Mesenchymal stem cell (in vitro differentiated cells and primary cell): ENCODE measurements around the gene KCNQ5.

Experiments used
- DNase-seq: peaks from one replicate; pipeline ENCODE4 v3.0.0-alpha.2; 2013
- H2AFZ ChIP-seq: one replicate; pipeline ENCODE4 v1.6.1; 2013; ENCODE audit warnings: low read depth, mild to moderate bottlenecking, control low read depth, inconsistent platforms, low read length, moderate library complexity
- H2AK5ac ChIP-seq: 2 replicates; pipeline ENCODE4 v1.6.1; 2013; ENCODE audit warnings: low read length, moderate library complexity, mild to moderate bottlenecking, inconsistent platforms; ENCODE audit not compliant: severe bottlenecking
- H2BK120ac ChIP-seq: one replicate; pipeline ENCODE4 v1.6.1; 2013; ENCODE audit warnings: low read depth, mild to moderate bottlenecking, inconsistent platforms, low read length, moderate library complexity
- H2BK12ac ChIP-seq, 2 experiments: one replicate each; pipeline ENCODE4 v1.6.1; 2013; ENCODE audit warnings: inconsistent platforms in 2 of 2, low read length in 2 of 2, mild to moderate bottlenecking in 2 of 2, moderate library complexity in 2 of 2, control low read depth in 1 of 2
- H2BK15ac ChIP-seq: one replicate; pipeline ENCODE4 v1.6.1; 2013; ENCODE audit warnings: mild to moderate bottlenecking, low read depth, inconsistent platforms; ENCODE audit not compliant: poor library complexity, severe bottlenecking
- H2BK5ac ChIP-seq: 2 replicates; pipeline ENCODE4 v1.6.1; 2013; ENCODE audit warnings: low read depth, mild to moderate bottlenecking, low read length, control low read depth, inconsistent platforms; ENCODE audit not compliant: poor library complexity, severe bottlenecking
- H3K14ac ChIP-seq, 2 experiments: one replicate each; pipeline ENCODE4 v1.6.1; 2013; ENCODE audit warnings: inconsistent platforms in 2 of 2, low read length in 2 of 2, control low read depth in 1 of 2, mild to moderate bottlenecking in 1 of 2, moderate library complexity in 1 of 2
- H3K18ac ChIP-seq, 2 experiments: one replicate each; pipeline ENCODE4 v1.6.1; 2013; ENCODE audit warnings: inconsistent platforms in 2 of 2, low read length in 2 of 2, control low read depth in 1 of 2, low read depth in 1 of 2, mild to moderate bottlenecking in 1 of 2
- H3K23ac ChIP-seq, 2 experiments: one replicate each; pipeline ENCODE4 v1.6.1; 2013; ENCODE audit warnings: inconsistent platforms in 2 of 2, low read length in 2 of 2, mild to moderate bottlenecking in 2 of 2, moderate library complexity in 2 of 2, control low read depth in 1 of 2
- H3K27ac ChIP-seq: 2 replicates; pipeline ENCODE4 v1.5.1; 2013; ENCODE audit warnings: mild to moderate bottlenecking, moderate library complexity, low read length, control low read depth, inconsistent platforms; ENCODE audit not compliant: poor library complexity, severe bottlenecking
- H3K27me3 ChIP-seq, 2 experiments: 2 replicates each; pipeline versions ENCODE4 v1.6.1 to v1.7.0; 2013; ENCODE audit warnings: low read length in 2 of 2, mild to moderate bottlenecking in 2 of 2, moderate library complexity in 2 of 2, control low read depth in 1 of 2, inconsistent platforms in 1 of 2; ENCODE audit not compliant: control insufficient read depth in 1 of 2, insufficient read depth in 1 of 2
- H3K36me3 ChIP-seq, 2 experiments: 2 replicates each; pipeline versions ENCODE4 v1.6.1 to v1.7.0; 2013; ENCODE audit warnings: low read length in 2 of 2, control low read depth in 1 of 2, inconsistent platforms in 1 of 2, low read depth in 1 of 2, mild to moderate bottlenecking in 1 of 2; ENCODE audit not compliant: insufficient read depth in 2 of 2, control insufficient read depth in 1 of 2
- H3K4ac ChIP-seq, 2 experiments: one replicate each; pipeline ENCODE4 v1.6.1; 2013; ENCODE audit warnings: inconsistent platforms in 2 of 2, low read length in 2 of 2, mild to moderate bottlenecking in 2 of 2, moderate library complexity in 2 of 2, control low read depth in 1 of 2, low read depth in 1 of 2
- H3K4me1 ChIP-seq: 2 replicates; pipeline ENCODE4 v1.6.1; 2013; ENCODE audit warnings: low read depth, low read length, control low read depth; ENCODE audit not compliant: control insufficient read depth, insufficient read depth
- H3K4me2 ChIP-seq: 2 replicates; pipeline ENCODE4 v1.6.1; 2013; ENCODE audit warnings: low read length, mild to moderate bottlenecking, inconsistent platforms; ENCODE audit not compliant: poor library complexity, severe bottlenecking
- H3K4me3 ChIP-seq, 2 experiments: 2 replicates each; pipeline versions ENCODE4 v1.5.1 to v1.7.0; 2013; ENCODE audit warnings: low read length in 2 of 2, mild to moderate bottlenecking in 2 of 2, control low read depth in 1 of 2, low read depth in 1 of 2; ENCODE audit not compliant: insufficient read depth in 1 of 2
- H3K79me1 ChIP-seq: replicated peaks from 2 replicates; pipeline ENCODE4 v1.6.1; 2013; ENCODE audit warnings: mild to moderate bottlenecking, control low read depth, low read length, inconsistent platforms; ENCODE audit not compliant: poor library complexity, severe bottlenecking
- H3K9ac ChIP-seq: 2 replicates; pipeline ENCODE4 v1.7.0; 2013; ENCODE audit warnings: mild to moderate bottlenecking, low read length, moderate library complexity
- H3K9me3 ChIP-seq: 2 replicates; pipeline ENCODE4 v1.7.0; 2013; ENCODE audit warnings: mild to moderate bottlenecking, low read length; ENCODE audit not compliant: control insufficient read depth
- H4K8ac ChIP-seq: one replicate; pipeline ENCODE4 v1.6.1; 2013; ENCODE audit warnings: inconsistent platforms, mild to moderate bottlenecking, low read length, moderate library complexity
- H4K91ac ChIP-seq: one replicate; pipeline ENCODE4 v1.6.1; 2013; ENCODE audit warnings: mild to moderate bottlenecking, low read length, inconsistent platforms
- WGBS: methylation state at CpG from one replicate; pipeline ENCODE4 v1.1.7; 2013; ENCODE audit warnings: mixed read lengths; 5-methylcytosine and 5-hydroxymethylcytosine counted together

KCNQ5 gene

GRCh38 chr6:72650081-72650745, 28.3 kb downstream of the KCNQ5 start:
- Histone ChIP-seq H2AK5ac (no peak overlapping the region), H3K9me3 (no peaks in the 10 kb centered on the region), H3K27me3 (no peaks in the 10 kb centered on the region), H3K27ac (no peak overlapping the region), H2BK12ac (no peak overlapping the region), H2AFZ (no peak overlapping the region), H3K4me2 (no peak overlapping the region), H2BK5ac (no peak overlapping the region), H3K18ac (no peak overlapping the region), H3K79me1 (no peaks in the 10 kb centered on the region), H3K36me3 (no peaks in the 10 kb centered on the region), H3K23ac (no peak overlapping the region), H4K91ac (no peak overlapping the region), H3K4me3 (no peak overlapping the region), H2BK120ac (no peak overlapping the region), H3K4me1 (no peaks in the 10 kb centered on the region), H2BK15ac (no peak overlapping the region), H3K9ac (no peak overlapping the region), H3K14ac (no peak overlapping the region), H4K8ac (no peak overlapping the region), H3K4ac (no peak overlapping the region)
- no CpG with 5 or more reads among the region's 2 CpGs for WGBS
- DNase-seq = no peak

- no peak overlapping the region for H3K27ac ChIP-seq
- no peak overlapping the region for H2BK12ac ChIP-seq
- H3K4me2 ChIP-seq = no peak overlapping the region
- no peaks in the 10 kb centered on the region for H3K79me1 ChIP-seq
- H2AFZ ChIP-seq = no peak overlapping the region
- H3K4me1 ChIP-seq = no peaks in the 10 kb centered on the region
- no peak overlapping the region for H2AK5ac ChIP-seq
- no peak overlapping the region for H3K18ac ChIP-seq
- H2BK5ac ChIP-seq = no peak overlapping the region
- H2BK15ac ChIP-seq = no peak overlapping the region
- no peak overlapping the region for H3K4me3 ChIP-seq
- H3K9me3 ChIP-seq = no peaks in the 10 kb centered on the region
- H3K9ac ChIP-seq = no peak overlapping the region
- no peak overlapping the region for H3K4ac ChIP-seq
- no peak overlapping the region for H3K23ac ChIP-seq
- WGBS = no CpG with 5 or more reads among the region's 1 CpG
- H4K91ac ChIP-seq = no peak overlapping the region
- H3K14ac ChIP-seq = no peak overlapping the region
- H3K36me3 ChIP-seq = no peaks in the 10 kb centered on the region
- H4K8ac ChIP-seq = no peak overlapping the region
- no peak for DNase-seq
- no peaks in the 10 kb centered on the region for H3K27me3 ChIP-seq
- H2BK120ac ChIP-seq = no peak overlapping the region
These were observed 29.3 kb downstream of the KCNQ5 start for GRCh38 chr6:72651174-72651573.

- Histone ChIP-seq H3K4me2 (no peak overlapping the region), H3K36me3 (no peaks in the 10 kb centered on the region), H3K23ac (no peak overlapping the region), H3K9ac (no peak overlapping the region), H3K18ac (no peak overlapping the region), H3K4ac (no peak overlapping the region), H3K4me1 (no peaks in the 10 kb centered on the region), H3K14ac (no peak overlapping the region), H3K27me3 (no peaks in the 10 kb centered on the region), H2BK120ac (no peak overlapping the region), H3K9me3 (no peaks in the 10 kb centered on the region), H4K91ac (no peak overlapping the region), H2AK5ac (no peak overlapping the region), H2BK12ac (no peak overlapping the region), H3K27ac (no peak overlapping the region), H2BK5ac (no peak overlapping the region), H3K4me3 (no peak overlapping the region), H4K8ac (no peak overlapping the region), H2AFZ (no peak overlapping the region), H2BK15ac (no peak overlapping the region), H3K79me1 (no peaks in the 10 kb centered on the region)
- 83% methylated on average over 4 of the region's 7 CpGs for WGBS
- DNase-seq = no peak
These were observed 30.4 kb downstream of the KCNQ5 start for GRCh38 chr6:72651967-72652956.

- no peak for DNase-seq
- Histone ChIP-seq H2BK15ac (no peak overlapping the region), H2BK5ac (no peak overlapping the region), H3K4me2 (no peak overlapping the region), H2BK12ac (no peak overlapping the region), H3K27me3 (no peaks in the 10 kb centered on the region), H3K36me3 (no peaks in the 10 kb centered on the region), H4K91ac (no peak overlapping the region), H3K18ac (no peak overlapping the region), H2AFZ (no peak overlapping the region), H3K27ac (no peak overlapping the region), H3K4ac (no peak overlapping the region), H3K9ac (no peak overlapping the region), H3K23ac (no peak overlapping the region), H4K8ac (no peak overlapping the region), H3K4me3 (no peak overlapping the region), H3K4me1 (no peaks in the 10 kb centered on the region), H3K14ac (no peak overlapping the region), H3K9me3 (no peaks in the 10 kb centered on the region), H2BK120ac (no peak overlapping the region), H3K79me1 (no peaks in the 10 kb centered on the region), H2AK5ac (no peak overlapping the region)
- WGBS = no CpG with 5 or more reads among the region's 1 CpG
These were observed 31.2 kb downstream of the KCNQ5 start for GRCh38 chr6:72653026-72653425.
